Pericardium fibroblast (primary cell): ENCODE results near the gene TMEM106A. TPM values are rescaled to one million over a fixed set of nuclear protein-coding genes. Genes with fewer than 3 reads are reported as not detected.

Experiments used
- total RNA-seq: library from RNA; depleted of rRNA; stranded (reverse); fragments of >200 nt; gene quantifications from 2 replicates; pipeline ENCODE4 v1.2.3, GENCODE V29; 2015

Gene TMEM106A, protein sequence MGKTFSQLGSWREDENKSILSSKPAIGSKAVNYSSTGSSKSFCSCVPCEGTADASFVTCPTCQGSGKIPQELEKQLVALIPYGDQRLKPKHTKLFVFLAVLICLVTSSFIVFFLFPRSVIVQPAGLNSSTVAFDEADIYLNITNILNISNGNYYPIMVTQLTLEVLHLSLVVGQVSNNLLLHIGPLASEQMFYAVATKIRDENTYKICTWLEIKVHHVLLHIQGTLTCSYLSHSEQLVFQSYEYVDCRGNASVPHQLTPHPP
- total RNA-seq: 0.68 and 3.0 TPM in 2 replicates

DNA sequence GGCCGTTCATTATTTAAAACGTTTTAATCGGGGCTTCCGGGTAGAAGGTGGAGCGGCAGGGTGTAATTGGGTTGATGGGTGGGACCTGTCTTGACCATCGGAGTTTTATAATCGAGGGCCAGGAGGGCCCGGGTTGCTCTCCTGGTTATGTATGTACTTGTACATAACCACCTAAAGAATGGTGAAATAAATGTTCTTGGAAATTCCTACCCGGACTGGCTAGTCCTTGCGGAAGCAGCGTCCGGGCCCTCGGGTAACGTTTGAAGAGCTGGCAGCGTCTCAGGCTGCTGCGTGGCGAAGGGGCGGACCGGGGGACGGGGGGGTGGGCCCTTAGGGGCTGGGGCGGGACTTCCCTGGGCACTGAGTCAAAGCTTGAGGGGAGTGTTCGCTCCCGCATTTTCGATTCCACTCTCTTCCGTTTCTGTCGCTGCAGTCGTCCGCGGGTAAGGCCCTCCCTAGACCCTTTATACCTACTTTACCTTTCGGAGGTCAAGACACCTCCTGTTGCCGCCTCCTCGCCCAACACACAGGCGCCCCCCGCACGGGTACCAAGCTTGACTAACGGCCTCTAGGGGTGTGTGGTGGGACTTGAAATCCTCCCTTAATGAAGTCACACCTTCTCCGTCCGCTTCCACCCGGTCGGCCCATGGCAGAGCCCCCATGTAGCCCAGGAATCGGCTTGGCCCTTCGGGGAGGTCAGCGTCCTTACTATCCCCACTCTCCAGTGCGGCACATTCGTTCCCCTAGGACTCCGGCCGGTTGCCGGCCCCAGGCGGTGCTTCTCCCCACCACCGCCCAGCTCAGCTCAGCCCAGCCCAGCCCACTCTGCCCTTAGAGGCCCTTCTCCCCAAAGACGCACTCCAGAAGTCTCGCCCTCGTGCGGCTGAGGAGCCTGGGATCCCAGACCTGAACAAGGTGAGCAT lies at the start of gene TMEM106A:
Gene TMEM106A, plus strand, starts transcription at position 396 of the 923 bp plus-strand sequence. CDS start 1,167 bp downstream, outside the sequence.

GRCh38 chr17:43170766-43171585 lies 40.7 kb upstream of the TMEM106A start, which contains the start of gene NBR1:
NBR1 (plus strand) TSS chr17:43171214; CDS start chr17:43175800, 4,586 bp downstream.

GRCh38 chr17:43228020-43228782 lies 16.5 kb downstream of the TMEM106A start, which contains the start of gene CCDC200:
CCDC200 (minus strand) TSS chr17:43228623; CDS start chr17:43228554, 69 bp downstream.

DNA sequence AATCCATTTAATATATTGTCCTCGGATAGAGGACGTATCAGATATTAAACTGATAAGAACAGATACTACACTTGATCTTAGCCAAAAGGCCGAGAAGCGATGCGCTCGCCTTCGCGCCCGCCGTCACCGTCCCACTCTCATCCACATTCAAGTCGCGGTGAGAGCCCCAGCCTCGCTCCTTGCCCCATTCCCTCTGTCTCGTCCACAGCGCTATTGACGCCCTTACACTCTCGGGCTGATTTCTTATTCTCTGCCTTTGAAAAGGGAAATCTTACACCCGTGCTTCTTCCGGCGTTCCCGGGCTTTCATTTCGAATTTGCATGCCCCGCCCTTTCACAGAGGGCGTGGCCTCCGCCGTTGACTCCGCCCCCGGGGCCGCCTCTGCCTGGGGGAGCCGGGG lies 22.2 kb downstream of the TMEM106A start, which contains the start of gene RNU2-1:
Gene RNU2-1, minus strand, starts transcription at position 101 of the 400 bp plus-strand sequence.

Other genes starting within 250 kb of the TMEM106A start
- 20.9 and 31.9 TPM in 2 replicates for gene AARSD1, start 247.4 kb upstream of the TMEM106A start, total RNA-seq
- gene PTGES3L, start 231.8 kb upstream of the TMEM106A start, total RNA-seq: 0.12 TPM in 1 of 2 replicates, not detected in the other
- 7.7 and 11.3 TPM in 2 replicates for gene RUNDC1, start 231.3 kb upstream of the TMEM106A start, total RNA-seq
- 1,871 and 2,562 TPM in 2 replicates for gene RPL27, start 213.5 kb upstream of the TMEM106A start, total RNA-seq
- 28.4 and 55.8 TPM in 2 replicates for gene IFI35, start 205.1 kb upstream of the TMEM106A start, total RNA-seq
- 346 and 498 TPM in 2 replicates for gene VAT1, start 189.5 kb upstream of the TMEM106A start, total RNA-seq
- 0.26 and 0.35 TPM in 2 replicates for gene RND2, start 186.6 kb upstream of the TMEM106A start, total RNA-seq
- 1.2 and 8.7 TPM in 2 replicates for gene BRCA1, start 86.5 kb upstream of the TMEM106A start, total RNA-seq
- 74.1 TPM in 2 replicates for gene NBR1, start 40.7 kb upstream of the TMEM106A start, total RNA-seq
- not detected in 2 replicates for gene CCDC200, start 16.7 kb downstream of the TMEM106A start, total RNA-seq
- not detected in 2 replicates for gene RNU2-1, start 22.1 kb downstream of the TMEM106A start, total RNA-seq
- 25.8 and 92.4 TPM in 2 replicates for gene ARL4D, start 187.1 kb downstream of the TMEM106A start, total RNA-seq